GM19372 (cell line): ENCODE measurements around the gene MFSD11.
"Not testable (repeated sequence)": the region's sequence is repeated elsewhere in the genome, so short reads cannot be mapped to it uniquely, and the experiment has no call there.

ENCODE experiments used
- ATAC-seq: cut with Tn5 transposase; IDR thresholded peaks from one replicate; pipeline ENCODE4 v1.9.1; 2021; ENCODE audit warnings: mild to moderate bottlenecking, low read depth, moderate library complexity; ENCODE audit not compliant: unreplicated experiment

The MFSD11 gene

GRCh38 chr17:76737676-76738467, at the start of gene MFSD11:
MFSD11 (plus strand) TSS chr17:76738119; CDS start chr17:76738353, 234 bp downstream.
- peak; percentile 42 for ATAC-seq

GRCh38 chr17:76688165-76688622, 49.7 kb upstream of the MFSD11 start:
- ATAC-seq, result no peak

- no peak for ATAC-seq
These were observed 48.1 kb upstream of the MFSD11 start for GRCh38 chr17:76689859-76690258.

- ATAC-seq, result no peak
These were observed 47.2 kb upstream of the MFSD11 start for GRCh38 chr17:76690596-76691280.

- no peak for ATAC-seq
These were observed 46.3 kb upstream of the MFSD11 start for GRCh38 chr17:76691379-76692191.

- no peak for ATAC-seq
These were observed 42.7 kb upstream of the MFSD11 start for GRCh38 chr17:76695059-76695831.

GRCh38 chr17:76696763-76697701, 40.9 kb upstream of the MFSD11 start:
- ATAC-seq, result no peak

- ATAC-seq, result no peak
These were observed 40.0 kb upstream of the MFSD11 start for GRCh38 chr17:76697702-76698465.

- not testable (repeated sequence) for ATAC-seq
These were observed 39.4 kb upstream of the MFSD11 start for GRCh38 chr17:76698466-76698977.

- no peak for ATAC-seq
These were observed 37.7 kb upstream of the MFSD11 start for GRCh38 chr17:76700270-76700616.

GRCh38 chr17:76700617-76701470, 37.1 kb upstream of the MFSD11 start:
- no peak for ATAC-seq

GRCh38 chr17:76701471-76701967, 36.4 kb upstream of the MFSD11 start:
- ATAC-seq, result no peak

GRCh38 chr17:76702076-76702475, 35.8 kb upstream of the MFSD11 start:
- no peak for ATAC-seq

- ATAC-seq, result no peak
These were observed 34.8 kb upstream of the MFSD11 start for GRCh38 chr17:76702941-76703637.

- no peak for ATAC-seq
These were observed 33.1 kb upstream of the MFSD11 start for GRCh38 chr17:76704805-76705204.

- no peak for ATAC-seq
These were observed 31.1 kb upstream of the MFSD11 start for GRCh38 chr17:76706817-76707216.
